CD4-positive, alpha-beta T cell treated with Interleukin-4 for 4 hours (primary cell): ENCODE results near the gene HYDIN.
"Not testable (repeated sequence)": the region's sequence is repeated elsewhere in the genome, so short reads cannot be mapped to it uniquely, and the experiment has no call there.

Experiments used
- DNase-seq: peaks from one replicate; pipeline ENCODE4 v3.0.0-alpha.2; 2020

HYDIN gene

DNA sequence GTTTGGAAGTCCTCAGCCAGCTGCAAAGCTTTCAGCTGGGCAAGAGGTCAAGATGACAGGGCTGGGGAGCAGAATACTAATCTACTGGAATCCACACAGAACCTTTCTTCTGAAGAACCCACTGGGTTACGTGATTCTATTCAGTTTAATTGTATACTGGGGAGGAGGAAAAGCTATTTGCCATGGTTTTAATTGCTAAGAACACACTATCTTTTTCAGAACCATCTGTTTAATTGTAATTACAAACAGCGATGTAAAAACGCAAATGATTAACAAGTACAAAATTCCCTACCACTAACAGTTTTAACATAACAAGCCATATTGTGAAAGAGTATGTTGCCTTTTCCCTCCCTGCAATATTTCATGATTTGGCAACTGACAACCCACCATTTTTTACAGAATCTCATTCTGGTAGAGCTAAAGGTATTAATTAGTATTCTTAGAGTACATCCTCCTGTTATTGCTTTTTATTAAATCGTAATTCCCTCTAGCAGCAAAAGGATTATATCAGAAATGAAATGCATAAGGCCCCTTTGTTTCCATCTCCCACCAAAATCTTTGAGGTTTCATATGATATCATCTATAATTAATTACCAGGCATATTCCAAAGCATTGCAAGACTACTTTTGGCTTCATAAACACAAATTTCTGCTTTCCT, 12.1 kb downstream of the HYDIN start:
- no peak for DNase-seq

DNA sequence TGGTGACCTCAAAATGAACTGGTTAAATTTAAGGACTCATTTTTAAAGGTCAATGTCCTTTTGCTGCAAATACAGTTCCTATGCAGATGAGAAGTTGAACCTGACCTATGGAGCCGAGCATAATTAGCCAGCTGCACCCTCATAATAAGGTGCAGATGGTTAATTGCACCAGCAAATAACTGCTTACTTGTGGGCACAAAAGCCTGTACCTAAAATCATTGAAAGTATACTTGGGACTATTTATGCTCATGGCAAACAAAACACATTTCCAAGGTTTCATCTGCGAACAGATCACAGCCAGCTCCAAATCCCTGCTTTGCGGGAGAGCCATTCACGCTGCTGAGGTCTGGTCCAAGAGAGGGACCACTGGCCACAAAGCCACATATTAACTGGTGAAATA, 13.0 kb downstream of the HYDIN start:
- no peak for DNase-seq

DNA sequence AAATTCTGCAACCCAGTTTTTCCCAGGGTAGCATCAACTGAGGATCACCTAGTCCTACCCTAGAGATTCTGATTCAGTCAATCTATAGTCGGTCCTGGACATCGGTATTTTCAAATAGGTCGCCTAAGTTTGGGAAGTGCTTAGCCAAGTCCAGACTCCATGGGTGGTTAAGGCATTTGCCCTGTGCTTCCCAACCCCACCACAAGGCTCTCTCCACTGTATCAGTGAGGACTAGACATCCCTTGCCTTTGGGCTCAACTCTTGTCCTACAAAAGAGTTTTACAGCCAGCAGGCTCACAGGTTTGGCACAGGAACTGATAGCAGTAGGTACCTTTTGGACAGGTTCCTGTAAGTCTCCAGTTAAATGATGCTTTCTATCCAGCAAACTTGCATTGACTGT, 13.8 kb downstream of the HYDIN start:
- no peak for DNase-seq

DNA sequence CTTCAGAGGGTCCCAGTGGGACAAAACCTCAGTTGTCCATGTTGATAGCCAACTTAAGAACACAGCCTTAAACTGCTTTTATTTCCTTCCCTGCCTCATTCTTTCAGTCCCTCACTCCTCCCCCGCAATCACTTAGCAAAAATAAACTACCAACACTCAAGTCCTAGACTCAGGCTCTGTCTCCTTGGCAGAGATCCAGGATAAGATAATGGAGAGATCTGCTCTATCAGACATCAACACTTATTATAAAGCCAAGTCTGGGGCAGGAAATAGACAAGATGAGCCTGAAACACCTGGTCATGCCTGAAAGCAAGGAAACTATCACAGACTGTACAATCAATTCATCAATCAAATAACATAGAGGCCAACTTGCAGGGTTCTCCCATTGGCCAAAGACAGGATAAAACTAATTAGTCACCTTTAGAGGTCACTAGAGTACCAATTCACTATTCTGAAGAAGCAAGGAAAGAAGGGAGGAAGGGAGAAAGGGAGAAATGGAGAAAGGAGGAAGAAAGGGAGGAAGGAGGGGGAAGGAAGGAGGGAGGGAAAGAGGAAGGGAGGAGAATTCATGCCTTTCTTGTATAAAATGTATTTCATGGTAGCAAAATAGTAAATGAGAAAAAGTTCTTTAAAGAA, 15.7 kb downstream of the HYDIN start:
- DNase-seq = no peak

DNA sequence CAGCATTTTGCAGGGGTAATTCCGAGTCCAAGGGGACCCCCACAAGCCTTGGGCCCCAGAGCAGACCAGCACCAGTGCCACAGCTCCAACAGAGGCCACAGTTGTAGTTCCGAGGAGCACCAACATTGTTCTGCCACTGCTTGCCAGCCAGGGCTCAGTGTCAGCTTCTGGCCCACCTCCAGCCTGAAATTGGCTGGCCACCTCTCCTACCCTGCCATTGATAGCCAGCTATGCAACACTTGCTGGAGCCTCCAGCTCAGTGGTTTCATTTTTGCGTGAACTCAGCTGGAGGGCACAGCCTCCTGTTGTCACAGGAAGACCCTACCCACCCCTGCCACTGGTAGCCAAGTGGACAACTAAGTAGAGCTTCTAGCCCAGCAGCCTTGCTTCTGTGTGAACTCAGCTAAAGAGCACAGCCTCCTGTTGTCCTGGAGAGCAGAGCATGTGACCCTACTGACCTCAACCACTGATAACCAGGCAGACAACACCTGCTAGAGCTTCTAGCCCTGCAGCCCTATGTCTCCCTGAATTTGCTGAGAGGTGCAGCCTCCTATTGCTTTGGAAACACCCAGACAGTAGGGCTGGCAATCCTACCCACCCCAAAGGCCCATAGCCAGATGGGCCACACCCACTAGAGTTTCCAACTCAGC, 24.9 kb downstream of the HYDIN start:
- DNase-seq = no peak

DNA sequence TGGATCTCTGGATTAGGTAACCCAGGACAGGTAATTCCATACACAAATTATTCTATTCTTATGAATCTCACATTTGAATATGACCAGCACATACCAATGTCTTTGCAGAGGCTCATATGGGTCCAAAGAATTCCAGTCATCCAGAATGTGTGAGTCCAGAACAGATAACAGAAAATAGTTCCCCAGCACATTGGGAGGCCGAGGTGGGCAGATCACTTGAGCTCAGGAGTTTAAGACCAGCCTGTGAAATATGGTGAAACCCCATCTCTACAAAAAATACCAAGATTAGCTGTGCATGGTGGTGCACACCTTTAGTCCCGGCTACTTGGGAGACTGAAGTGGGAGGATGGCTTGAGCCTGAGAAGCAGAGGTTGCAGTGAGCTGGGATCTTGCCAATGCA, 26.9 kb downstream of the HYDIN start:
- no peak for DNase-seq

DNA sequence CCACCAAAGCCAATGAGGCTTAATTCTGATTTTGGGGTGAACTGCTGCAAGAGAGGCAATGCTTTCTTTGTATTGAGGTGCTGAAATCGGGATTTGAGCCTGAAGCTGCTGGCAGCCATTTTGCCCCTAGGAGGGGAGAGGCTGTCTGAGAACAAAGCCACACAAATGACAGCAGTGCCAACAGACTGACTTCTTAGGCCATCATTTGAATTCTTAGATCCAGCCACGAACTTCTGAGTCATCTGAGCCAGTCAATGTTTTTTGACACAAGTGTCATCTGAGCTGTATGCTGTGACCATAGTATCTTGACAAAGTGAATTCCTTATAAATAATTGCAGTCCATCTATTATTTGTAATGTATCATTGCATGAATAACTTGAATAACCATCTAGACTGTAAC, 29.0 kb downstream of the HYDIN start:
- DNase-seq = no peak

DNA sequence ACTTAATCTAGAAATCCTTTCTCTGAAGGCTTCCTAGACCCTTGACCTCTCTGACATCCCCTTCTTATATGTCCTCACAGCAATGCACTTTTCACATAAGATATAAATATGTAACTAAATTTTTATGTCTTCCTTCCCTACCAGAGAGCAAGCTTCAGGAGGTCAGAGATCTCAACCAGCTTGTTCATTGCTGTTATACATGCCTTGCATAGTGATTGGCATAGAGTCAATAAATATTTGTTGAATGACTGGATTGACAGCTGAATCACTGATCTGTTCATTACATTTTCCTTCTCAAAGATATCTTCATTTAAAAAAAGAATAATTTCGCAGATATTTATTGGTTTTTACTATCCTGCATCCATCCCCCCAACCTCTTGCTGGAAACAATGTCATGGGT, 29.5 kb downstream of the HYDIN start:
- no peak for DNase-seq

DNA sequence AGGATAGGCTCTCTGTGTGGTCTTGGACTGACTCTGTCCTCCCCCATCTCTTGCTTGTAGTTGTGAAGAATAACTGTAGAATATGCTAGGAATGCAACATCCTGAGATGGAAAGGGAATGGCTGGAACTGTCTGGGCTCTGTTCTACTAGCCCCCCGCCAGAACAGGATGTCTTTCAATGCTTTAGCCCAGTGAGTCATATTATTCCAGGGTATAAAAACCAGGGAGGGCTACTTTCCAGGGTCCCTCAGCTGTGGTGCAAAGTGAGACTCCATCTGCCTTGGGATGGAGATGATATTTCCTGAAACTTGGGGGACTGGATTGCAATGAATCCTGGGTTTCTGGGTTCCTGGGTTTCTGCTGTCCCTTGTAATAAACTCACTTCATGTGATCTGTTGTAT, 32.1 kb downstream of the HYDIN start:
- no peak for DNase-seq

DNA sequence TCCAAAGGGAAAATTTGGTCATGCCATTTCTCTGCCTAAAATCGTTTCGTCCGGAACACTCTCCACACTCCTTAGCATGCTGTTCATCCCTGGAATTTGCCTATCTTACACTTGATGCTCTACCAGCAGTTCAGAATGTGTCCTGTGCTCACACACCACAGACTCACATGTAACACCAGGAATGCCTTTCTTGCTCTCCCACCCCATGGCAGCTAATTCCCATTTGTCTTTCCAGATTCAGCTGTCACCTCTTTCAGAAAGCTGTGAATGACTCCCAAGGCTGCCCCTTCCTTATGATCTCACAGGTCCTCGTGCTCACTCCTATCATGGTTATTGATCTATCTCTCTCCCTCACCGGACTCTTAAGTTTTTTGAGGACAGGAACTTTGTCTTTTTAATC, 38.1 kb downstream of the HYDIN start:
- no peak for DNase-seq

DNA sequence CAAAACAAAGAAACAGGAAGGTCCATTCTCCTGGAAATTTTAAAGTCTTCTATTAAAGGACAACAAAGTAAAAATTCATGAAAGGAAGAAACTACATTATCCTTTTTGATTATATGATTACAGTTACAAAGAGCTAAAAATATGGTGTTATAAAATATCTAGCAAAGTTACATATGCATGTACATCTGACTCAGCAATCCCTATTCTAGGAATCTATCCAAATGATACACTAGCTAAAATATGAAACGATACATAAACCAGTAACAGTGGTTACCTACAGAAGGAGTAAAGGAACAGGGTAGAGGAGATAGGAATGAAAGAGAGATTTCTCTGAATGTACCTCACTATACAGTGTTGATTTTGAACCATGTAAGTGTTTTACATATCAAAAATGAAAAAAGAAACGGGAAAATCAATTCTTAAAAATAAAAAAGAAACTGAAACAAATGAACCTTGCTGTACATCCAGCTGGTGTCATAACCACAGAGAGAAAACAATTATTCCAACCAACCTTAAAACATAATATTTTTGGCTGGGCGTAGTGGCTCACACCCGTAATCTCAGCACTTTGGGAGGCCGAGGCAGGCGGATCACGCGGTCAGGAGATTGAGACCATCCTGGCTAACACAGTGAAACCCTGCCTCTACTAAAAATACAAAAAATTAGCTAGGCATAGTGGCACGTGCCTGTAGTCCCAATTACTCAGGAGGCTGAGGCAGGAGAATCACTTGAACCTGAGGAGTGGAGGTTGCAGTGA, 41.4 kb downstream of the HYDIN start:
- DNase-seq = no peak

DNA sequence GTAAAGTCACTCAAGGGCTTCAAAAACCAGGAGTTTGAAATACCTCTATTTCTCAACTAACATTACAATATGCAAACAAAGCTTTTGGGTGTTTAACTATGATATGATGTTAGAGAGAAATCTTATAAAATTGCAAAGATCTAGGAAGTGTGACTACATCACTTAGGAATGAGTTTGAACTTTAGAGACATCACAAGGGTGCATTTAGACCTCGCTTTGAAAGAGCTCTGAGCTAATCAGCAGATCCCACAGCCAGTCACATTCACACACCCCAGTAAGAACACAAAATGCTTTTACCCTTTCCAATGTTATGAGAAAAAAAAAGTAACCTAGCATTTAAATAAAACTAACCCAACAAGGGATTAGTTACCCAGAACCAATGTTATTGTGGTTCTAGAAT, 45.2 kb downstream of the HYDIN start:
- no peak for DNase-seq

DNA sequence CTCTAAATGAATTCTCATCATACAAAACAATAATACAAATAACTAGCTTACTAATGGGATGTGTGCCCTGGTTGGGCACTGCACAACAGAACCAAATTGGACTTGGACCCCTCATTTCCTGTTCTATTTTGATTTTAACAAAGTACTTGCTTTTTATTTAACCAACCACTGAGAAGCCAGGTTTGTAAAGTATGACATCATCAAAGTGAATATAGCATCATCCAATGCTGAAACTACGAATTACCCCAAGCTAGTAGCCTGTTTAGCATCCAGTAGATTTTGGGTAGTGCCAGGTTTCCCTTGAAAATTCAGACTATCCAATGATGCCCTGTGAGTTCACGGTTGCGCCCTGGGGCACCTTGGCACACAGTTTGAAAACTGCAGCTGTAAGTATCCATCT, 51.0 kb downstream of the HYDIN start:
- DNase-seq = no peak

DNA sequence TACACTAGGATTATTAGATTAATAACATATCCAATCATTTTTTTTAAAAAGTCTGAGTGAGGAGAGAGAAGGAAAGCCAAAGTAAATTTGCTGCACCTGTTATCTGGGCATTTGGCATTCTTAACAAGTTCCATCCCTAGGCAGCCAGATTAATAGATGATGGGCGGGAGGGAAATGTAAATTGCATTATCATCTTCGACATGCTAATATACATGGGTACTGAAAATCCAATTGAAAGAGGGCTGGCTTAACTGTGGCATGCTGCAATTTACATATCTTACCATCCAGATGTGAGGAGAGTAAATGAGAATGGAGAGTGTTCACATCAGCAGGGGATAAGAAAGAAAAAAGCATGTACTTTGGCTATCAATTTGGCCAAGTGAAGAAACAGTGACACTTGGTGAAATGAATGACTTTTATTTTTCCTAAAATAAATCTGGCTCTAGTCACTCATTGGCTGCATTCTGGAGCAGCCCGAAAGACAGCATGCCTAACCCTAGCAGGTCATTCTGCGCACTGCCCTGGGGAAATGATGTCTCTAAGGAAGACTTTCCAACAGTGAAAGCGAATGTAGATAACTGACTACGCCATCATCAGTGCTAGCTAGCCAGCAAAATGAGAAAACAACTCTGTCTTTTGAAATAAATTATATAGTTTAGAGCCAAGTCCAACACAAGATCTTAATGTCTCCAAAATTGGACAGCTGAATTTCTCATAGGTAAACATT, 57.9 kb downstream of the HYDIN start:
- no peak for DNase-seq

DNA sequence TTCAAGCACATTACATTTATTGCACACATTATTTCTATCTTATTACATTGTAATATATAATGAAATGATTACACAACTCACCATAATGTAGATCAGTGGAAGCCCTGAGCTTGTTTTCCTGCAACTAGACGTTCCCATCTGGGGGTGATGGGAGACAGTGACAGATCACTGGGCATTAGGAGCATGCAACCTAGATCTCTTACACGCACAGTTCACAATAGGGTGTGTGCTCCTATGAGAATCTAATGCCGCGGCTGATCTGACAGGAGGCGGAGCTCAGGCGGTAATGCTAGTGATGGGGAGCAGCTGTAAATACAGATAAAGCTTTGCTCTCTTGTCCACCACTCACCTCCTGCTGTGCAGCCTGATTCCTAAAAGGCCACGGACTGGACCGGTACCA, 69.5 kb downstream of the HYDIN start:
- DNase-seq = not testable (repeated sequence)

DNA sequence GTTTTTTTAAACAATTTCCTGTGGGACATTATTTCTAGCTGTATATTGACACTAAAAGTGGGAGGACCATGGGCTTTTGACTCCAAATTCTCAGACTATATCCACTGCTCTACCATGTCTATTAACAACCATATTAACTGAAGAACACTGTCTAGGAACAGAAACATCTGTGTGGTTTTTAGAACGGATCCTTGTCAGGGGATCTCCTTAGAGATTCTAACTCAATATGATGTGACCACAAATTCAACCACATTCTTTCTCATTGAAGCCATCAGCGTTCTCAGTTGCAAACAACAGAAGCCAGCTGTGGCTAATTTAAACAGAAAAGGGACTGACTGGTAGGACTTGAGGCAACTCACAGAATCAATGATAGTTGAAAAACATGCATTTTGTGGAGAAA, 73.2 kb downstream of the HYDIN start:
- not testable (repeated sequence) for DNase-seq

DNA sequence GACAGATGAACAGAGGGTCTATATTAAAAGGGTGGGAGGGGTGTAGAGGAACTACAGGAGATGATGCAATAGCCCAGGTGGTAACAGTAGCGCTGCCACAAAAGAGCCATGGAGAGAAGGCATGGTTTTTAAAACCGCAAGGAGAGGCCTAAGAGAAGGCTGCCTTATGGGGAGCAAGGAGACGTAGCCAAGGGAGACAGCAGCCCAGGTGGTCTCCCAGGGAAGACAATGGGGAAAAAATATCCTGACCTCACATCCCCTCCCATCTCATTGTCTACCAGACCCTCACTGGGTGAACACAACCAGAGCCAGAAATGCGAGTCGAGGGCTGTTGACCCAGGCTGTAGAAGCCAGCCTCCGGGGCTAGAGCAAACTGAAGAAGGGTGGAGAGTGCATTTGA, 77.2 kb downstream of the HYDIN start:
- DNase-seq = not testable (repeated sequence)

DNA sequence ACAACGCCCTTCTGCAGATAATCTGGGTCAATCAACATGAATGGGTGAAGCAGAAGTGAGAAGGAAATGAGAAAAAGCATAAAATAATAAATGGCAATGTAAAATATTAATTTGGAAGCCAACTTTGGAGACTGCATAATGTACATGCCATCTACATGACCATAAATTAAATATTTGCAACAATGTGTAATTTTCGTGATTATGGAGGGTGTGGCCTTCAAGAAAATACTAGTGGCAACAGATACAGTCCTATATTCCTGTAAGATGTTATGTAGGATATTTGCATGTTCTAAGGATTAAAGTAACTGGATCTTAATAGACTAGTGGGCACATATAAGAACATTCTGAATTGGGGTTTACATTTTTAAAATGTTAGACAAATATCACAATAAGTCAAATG, 78.9 kb downstream of the HYDIN start:
- DNase-seq = not testable (repeated sequence)

DNA sequence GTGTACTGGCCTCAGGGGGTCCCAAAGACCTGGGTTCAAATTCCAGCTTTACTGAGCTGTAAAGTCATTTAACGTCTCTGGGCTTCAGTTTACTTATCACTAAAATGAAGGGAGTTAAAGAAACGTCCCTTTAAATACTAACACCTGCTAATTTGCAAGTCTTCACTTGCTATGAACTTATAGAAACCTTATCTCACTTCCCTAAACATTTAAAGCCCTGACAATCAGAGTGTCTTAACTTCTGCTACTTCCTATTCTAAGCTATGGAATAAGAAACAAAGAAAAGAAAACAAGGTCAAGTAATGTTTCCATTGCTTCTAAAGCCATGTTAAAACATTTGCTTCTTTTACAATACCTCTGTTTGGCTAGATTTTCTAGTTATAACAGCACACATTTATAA, 87.3 kb downstream of the HYDIN start:
- not testable (repeated sequence) for DNase-seq

DNA sequence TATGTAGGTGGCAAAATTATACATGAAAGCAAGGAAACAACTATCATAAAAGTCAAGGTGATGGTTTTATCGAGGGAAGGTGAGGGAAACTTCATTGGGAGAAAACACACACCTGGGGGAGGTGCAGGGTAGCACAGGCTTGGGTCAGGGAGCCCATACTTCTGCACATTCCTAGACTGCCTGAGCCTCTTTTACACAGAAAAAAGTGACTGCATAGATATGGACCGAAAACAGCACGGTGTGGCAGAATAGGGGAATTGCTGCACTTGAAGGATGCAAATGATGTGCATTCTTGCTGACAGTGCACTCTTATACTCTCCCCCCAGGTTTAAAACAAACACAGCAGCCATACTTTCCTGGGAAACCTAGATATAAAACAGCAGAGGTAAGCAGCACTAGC, 120.0 kb downstream of the HYDIN start:
- DNase-seq = not testable (repeated sequence)

DNA sequence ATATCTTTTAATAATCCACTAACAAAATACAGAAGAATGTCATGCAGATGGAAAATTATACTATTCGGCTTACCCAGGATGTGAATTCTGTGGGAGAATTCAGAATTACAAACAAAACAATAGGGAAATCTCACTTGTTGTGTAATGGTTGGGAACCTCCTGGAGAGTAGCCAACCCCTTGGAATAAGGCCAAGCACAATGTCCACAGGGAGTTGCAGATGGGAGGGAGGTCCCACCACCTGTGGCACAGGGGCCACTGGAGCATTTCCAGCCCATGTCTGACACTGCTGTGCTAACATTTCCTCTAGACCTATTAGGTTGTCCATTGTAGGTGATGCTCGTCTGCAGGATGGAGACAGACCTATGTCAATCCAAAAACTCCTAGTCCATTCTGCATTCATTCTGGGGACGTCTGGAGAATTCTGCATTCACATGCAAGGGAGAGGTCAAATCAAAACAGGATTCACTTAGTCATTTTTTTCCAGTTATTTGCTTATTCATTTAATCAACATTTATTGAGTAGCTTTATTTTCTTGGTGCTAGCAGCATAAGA, 120.8 kb downstream of the HYDIN start:
- not testable (repeated sequence) for DNase-seq

DNA sequence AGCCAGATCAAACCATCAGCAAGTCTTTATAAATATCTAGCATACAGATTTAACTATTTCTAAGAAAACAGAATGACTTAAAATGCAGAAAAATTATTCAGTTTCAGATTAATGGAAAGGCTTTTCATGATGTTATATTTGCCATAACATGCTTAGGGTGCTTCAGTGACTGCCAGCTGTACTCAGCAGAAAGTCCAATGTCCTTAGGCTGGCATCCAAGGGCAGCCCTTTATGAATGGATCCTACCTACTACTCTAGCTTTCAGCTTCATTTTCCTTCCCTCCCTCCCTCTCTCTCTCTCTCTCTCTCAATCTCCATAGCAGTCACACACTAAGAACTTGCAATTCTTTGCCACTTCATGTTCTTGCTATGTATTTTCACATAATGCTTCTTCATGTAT, 124.6 kb downstream of the HYDIN start:
- not testable (repeated sequence) for DNase-seq

DNA sequence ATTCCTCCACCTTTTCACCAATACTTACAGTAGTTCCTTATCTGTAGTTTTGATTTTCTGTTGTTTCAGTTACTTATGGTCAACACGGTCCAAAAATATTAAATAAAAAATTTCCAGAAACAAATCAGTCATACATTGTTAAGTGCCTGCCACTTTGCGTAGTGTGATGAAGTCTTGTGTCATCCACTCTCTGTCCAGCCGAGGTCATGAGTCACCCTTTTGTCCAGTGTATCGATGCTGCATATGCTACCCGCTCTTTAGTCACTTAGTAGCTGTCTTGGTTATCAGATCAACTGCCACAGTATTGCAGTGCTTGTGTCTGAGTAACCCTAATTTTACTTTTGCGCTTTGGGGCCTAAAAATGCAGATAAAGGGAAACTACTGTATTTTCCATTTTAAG, 146.9 kb downstream of the HYDIN start:
- not testable (repeated sequence) for DNase-seq
